Hematopoietic multipotent progenitor cell treated with erythropoietin and hydrocortisone succinate and interleukin-3 and kit ligand, for 8 days (in vitro differentiated cells): ENCODE results near the gene FTSJ1.
"Not testable (repeated sequence)": the region's sequence is repeated elsewhere in the genome, so short reads cannot be mapped to it uniquely, and the experiment has no call there.

Experiments
- DNase-seq: peaks from one replicate; pipeline ENCODE4 v3.0.0-alpha.2; 2015

Gene FTSJ1

GRCh38 chrX:48475774-48476577 is at the start of gene FTSJ1:
Gene FTSJ1, plus strand, starts transcription at chrX:48476199. Its CDS starts 1,849 bp downstream, at chrX:48478048.
- DNase-seq: peak; percentile 94

DNA sequence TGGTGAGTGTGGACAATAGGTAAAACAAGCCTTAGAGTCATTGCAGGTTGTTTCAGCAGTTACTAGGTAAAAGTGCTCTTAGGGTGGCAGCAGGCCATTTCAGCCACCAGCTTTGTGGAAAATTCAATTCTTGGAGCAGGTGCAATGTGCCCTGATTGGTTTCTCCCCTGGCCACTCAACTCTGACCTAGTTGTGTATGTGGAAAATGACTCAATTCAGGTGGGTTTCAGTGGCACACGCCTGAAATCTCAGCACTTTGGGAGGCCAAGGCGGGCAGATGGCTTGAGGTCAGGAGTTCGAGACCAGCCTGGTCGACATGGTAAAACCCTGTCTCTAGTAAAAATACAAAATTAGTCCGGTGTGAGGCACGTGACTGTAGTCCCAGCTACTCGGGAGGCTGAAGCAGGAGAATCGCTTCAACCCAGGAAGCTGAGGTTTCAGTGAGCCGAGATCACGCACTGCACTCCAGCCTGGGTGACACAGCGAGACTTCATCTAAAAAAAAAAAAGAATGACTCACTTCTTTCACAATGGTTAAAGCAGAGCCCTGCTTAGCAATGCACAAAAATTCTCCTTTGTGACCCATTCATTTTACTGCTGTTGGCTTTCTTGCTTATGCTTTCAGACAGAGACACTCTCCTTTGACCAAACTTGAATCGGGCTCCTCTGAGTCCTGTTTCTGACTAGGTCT is 48.8 kb upstream of the FTSJ1 start:
- DNase-seq: not testable (repeated sequence)

GRCh38 chrX:48429606-48430005 is 46.4 kb upstream of the FTSJ1 start:
- not testable (repeated sequence) for DNase-seq

GRCh38 chrX:48430166-48430565 is 45.8 kb upstream of the FTSJ1 start:
- not testable (repeated sequence) for DNase-seq

GRCh38 chrX:48433713-48434112 is 42.3 kb upstream of the FTSJ1 start:
- not testable (repeated sequence) for DNase-seq

- not testable (repeated sequence) for DNase-seq
Measured at GRCh38 chrX:48447201-48447600, 28.8 kb upstream of the FTSJ1 start.

DNA sequence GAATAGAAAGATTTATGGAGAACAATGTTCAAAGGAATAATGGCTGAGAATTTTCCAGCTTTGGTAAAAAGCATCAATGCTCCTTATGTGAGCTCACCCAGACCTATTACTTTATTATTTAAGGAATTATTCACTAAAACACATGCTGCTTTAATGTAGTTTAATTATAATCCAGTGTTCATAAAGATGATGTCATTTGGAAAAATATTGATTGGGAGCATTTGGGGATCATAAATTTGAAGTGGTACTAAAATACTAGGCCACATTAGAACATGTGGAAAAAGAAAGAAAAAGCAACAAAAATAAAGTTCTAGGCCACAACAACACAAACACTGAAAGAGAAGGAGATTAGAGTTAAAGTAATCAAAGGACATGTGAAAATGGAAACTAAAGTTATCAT is 25.9 kb upstream of the FTSJ1 start:
- no peak for DNase-seq

DNA sequence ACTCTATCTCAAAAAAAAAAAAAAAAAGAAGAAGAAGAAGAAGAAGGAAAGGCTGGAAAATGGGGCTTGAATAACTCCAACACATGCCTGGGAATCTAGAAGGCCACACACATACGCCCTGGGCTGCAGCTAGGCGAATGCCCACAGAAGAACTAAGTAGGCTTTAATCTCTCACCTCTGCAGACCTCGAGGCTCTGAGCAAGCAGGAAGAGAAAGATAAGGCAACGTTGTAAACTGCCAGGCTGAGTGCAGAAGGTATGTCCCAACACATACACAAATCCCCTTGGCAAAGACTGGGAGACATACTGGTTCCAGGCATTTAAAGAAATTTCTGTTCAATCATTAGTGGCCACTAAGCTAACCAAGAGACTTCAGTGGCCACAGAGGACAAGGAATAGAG is 24.3 kb upstream of the FTSJ1 start:
- peak; percentile 78 for DNase-seq

- DNase-seq: no peak
Measured at GRCh38 chrX:48456628-48457331, 19.2 kb upstream of the FTSJ1 start.

DNA sequence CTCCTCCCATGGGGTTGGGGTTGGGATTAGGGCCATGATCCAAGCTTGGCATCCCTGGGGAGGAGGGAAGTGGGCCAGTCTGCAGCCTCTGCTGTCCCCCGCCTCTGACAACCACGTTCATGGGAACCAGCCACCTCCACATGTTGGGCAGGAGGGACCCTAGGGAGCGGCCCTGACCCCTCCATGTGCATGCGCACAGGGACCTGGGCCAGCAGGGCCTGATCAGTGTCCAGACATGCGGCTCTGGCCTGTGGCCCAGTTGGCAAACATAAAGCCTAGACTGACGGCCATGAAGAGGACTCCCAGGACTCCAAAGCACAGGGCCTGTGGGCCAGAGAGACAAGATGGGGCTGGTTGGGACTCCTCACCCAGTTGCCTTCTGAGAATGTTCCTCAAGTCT is 17.3 kb upstream of the FTSJ1 start:
- DNase-seq: no peak

DNA sequence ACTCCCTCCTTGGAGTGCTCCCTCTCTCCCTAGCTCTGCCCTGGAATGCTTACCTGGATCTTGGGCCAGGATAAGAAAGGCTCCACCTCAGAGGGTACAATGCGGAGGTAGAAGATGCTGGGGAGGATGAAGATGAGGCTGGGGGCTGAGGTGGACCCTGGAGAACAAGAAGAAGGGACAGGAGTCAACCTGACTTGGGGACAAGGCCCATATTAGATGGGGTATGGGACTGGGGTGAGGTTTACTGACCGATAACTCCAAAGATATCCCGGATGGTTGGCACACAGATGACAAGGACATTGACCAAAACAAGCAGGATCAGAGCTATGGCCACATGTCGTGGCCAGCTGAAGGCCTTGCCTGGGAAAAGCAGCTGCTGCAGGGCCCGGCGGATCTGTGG is 16.5 kb upstream of the FTSJ1 start:
- DNase-seq: no peak

GRCh38 chrX:48460031-48460430 is 16.0 kb upstream of the FTSJ1 start:
- peak; percentile 10 for DNase-seq

- DNase-seq: no peak
Measured at GRCh38 chrX:48460606-48461005, 15.4 kb upstream of the FTSJ1 start.

DNA sequence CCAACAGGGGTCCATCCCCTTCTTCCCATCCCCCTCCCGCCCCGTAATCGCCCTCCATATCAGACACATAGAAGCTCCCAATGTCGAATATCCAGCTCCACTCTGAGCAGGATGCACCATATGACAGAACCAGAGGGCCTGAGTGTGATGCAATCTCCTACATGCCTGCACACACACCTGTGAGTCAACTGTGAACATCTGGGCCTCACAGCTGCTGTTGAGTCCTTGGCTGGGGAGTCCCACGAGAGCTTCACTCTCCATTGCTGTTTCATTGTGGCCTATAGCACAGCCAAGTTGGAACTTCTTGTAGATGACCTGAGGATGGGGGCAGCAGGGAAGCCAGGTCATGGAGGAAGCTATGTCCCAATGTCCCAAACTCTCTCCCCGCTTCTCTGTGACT is 14.2 kb upstream of the FTSJ1 start:
- no peak for DNase-seq

GRCh38 chrX:48465336-48465933 is 10.6 kb upstream of the FTSJ1 start:
- DNase-seq: no peak

GRCh38 chrX:48466696-48467095 is 9.3 kb upstream of the FTSJ1 start:
- peak; percentile 17 for DNase-seq

- DNase-seq: peak; percentile 75
Measured at GRCh38 chrX:48467281-48467761, 8.7 kb upstream of the FTSJ1 start.

DNA sequence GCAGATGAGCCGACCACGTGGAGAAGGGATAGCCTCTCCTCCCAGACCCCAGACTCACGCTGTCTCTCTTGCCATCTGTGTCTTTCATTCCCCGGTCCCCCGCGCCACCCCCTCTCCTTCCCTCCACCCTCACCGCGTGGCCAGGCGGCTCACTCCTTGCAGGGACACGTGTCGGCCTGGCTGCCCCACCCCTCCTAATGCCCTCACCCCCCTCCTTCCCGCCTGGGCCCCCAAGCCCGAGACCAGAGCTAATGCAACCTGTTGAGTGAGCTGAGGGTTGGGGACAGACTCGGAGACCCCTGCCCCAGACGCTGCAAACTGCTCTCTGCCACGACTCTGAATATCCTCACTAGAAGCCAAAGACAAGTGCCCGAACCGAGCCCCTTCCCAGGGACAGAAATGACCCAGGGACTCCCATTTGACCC is 7.7 kb upstream of the FTSJ1 start:
- DNase-seq: peak; percentile 75

DNA sequence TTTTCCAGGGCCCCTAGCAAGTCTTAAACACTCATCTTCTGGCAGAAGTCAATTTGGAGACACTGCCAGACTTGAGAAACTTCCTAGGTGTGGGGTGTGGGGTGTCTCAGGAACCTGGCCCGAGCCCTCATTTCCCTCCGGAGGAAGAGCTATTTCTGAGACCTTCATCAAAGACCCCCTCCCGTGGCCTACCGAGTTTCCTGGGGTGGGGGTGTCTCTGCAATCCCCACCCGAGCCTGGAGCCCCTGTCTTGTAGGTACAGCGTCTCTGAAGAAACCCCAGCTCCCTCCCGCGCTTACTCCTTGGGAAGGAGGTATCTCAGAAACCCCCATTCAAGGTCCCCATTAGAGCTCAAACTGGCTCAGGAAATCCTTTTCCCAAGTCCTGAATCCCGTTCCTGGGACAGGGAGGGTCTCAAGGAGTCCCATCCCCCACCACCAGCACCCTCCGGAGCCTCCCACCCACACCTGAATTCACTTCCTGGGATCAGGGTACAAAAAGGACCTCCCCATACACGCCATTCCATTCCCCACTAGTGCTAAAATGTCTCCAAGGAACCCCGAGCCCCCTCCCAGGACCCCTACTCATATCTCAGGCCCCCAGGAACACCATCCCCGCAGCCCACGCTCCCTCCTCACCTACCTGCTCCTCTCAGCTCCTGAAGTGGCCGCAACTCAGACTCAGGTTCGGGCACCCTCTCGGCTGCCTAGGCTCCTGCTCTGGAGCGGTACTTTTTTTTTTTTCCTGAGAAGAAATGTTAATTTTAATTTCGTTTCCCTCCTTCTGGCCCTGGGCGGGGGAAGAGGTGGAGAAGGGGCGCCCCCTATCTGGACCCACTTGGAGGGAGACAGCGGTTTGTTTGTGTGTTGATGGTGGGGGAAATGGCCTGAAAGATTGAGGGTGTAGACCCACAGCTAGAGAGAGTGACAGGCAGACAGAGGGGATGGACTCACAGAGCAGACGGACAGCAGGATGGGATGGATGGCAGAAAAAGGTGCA is 7.0 kb upstream of the FTSJ1 start:
- peak; percentile 74 for DNase-seq

GRCh38 chrX:48470110-48470832 is 5.7 kb upstream of the FTSJ1 start, which contains the start of gene SLC38A5:
Gene SLC38A5, minus strand, starts transcription at chrX:48470260. Its CDS starts 2,336 bp downstream, at chrX:48467924.
- peak; percentile 89 for DNase-seq

GRCh38 chrX:48470833-48471118 is 5.2 kb upstream of the FTSJ1 start:
- no peak for DNase-seq
